ENCODE measurements around the gene SLC30A9. TPM values are rescaled to one million over a fixed set of nuclear protein-coding genes. Genes with fewer than 3 reads are reported as not detected.
A peak's percentile ranks its signal among the peaks of the same experiment; 100 is the strongest.

SLC30A9 gene
- total RNA-seq, 1 donor from 2014 or later = 65.9 TPM

GRCh38 chr4:42008011-42008786 lies 17.9 kb downstream of the SLC30A9 start:
- H3K4me3 ChIP-seq (ENCODE audit: low read depth, low read length) = no peak overlapping the region
- TF ChIP-seq CTCF (IDR thresholded peaks at IDR 0.05; ENCODE audit: insufficient read depth, low read length, poor library complexity, severe bottlenecking) = no peak
- DNase-seq (ENCODE audit: low read depth) = no peak
- H3K36me3 ChIP-seq (ENCODE audit: control insufficient read depth, insufficient read depth, low read length) = no peaks in the 10 kb centered on the region
- no peaks in the 10 kb centered on the region for H3K27me3 ChIP-seq (ENCODE audit: control insufficient read depth, insufficient read depth, low read length)

- H3K27me3 ChIP-seq (ENCODE audit: control insufficient read depth, insufficient read depth, low read length) = no peaks in the 10 kb centered on the region
- no peak for DNase-seq (ENCODE audit: low read depth)
- H3K4me3 ChIP-seq (ENCODE audit: low read depth, low read length) = no peak overlapping the region
- no peak for TF ChIP-seq CTCF (IDR thresholded peaks at IDR 0.05; ENCODE audit: insufficient read depth, low read length, poor library complexity, severe bottlenecking)
- H3K36me3 ChIP-seq (ENCODE audit: control insufficient read depth, insufficient read depth, low read length) = no peaks in the 10 kb centered on the region
These were observed 25.1 kb downstream of the SLC30A9 start for GRCh38 chr4:42015438-42015837.

- H3K27me3 ChIP-seq (ENCODE audit: control insufficient read depth, insufficient read depth, low read length) = no peaks in the 10 kb centered on the region
These were observed 28.1 kb downstream of the SLC30A9 start for GRCh38 chr4:42018451-42018850.

GRCh38 chr4:42048394-42048793 lies 58.1 kb downstream of the SLC30A9 start:
- DNase-seq (ENCODE audit: low read depth) = peak; percentile 21
- no peak for TF ChIP-seq CTCF (IDR thresholded peaks at IDR 0.05; ENCODE audit: insufficient read depth, low read length, poor library complexity, severe bottlenecking)
- no peaks in the 10 kb centered on the region for H3K27me3 ChIP-seq (ENCODE audit: control insufficient read depth, insufficient read depth, low read length)
- no peak overlapping the region for H3K4me3 ChIP-seq (ENCODE audit: low read depth, low read length)
- H3K36me3 ChIP-seq (ENCODE audit: control insufficient read depth, insufficient read depth, low read length) = no peaks in the 10 kb centered on the region

More at GRCh38 chr4:42018451-42018850, 28.1 kb downstream of the SLC30A9 start:
- no peak for DNase-seq (ENCODE audit: low read depth)
- H3K4me3 ChIP-seq (ENCODE audit: low read depth, low read length) = no peak overlapping the region
- no peaks in the 10 kb centered on the region for H3K36me3 ChIP-seq (ENCODE audit: control insufficient read depth, insufficient read depth, low read length)
- TF ChIP-seq CTCF (IDR thresholded peaks at IDR 0.05; ENCODE audit: insufficient read depth, low read length, poor library complexity, severe bottlenecking) = no peak

GRCh38 chr4:42050516-42051249 lies 60.4 kb downstream of the SLC30A9 start:
- no peaks in the 10 kb centered on the region for H3K36me3 ChIP-seq (ENCODE audit: control insufficient read depth, insufficient read depth, low read length)
- no peaks in the 10 kb centered on the region for H3K27me3 ChIP-seq (ENCODE audit: control insufficient read depth, insufficient read depth, low read length)
- TF ChIP-seq CTCF (IDR thresholded peaks at IDR 0.05; ENCODE audit: insufficient read depth, low read length, poor library complexity, severe bottlenecking) = no peak
- H3K4me3 ChIP-seq (ENCODE audit: low read depth, low read length) = no peak overlapping the region
- DNase-seq (ENCODE audit: low read depth) = no peak
